Measurements from ENCODE around the gene SPAG4. TPM values are rescaled to one million over a fixed set of nuclear protein-coding genes. Genes with fewer than 3 reads are reported as not detected.

SPAG4 gene
- polyA plus RNA-seq, 5 donors: 0.76 to 2.1 (median 1.9) TPM

DNA sequence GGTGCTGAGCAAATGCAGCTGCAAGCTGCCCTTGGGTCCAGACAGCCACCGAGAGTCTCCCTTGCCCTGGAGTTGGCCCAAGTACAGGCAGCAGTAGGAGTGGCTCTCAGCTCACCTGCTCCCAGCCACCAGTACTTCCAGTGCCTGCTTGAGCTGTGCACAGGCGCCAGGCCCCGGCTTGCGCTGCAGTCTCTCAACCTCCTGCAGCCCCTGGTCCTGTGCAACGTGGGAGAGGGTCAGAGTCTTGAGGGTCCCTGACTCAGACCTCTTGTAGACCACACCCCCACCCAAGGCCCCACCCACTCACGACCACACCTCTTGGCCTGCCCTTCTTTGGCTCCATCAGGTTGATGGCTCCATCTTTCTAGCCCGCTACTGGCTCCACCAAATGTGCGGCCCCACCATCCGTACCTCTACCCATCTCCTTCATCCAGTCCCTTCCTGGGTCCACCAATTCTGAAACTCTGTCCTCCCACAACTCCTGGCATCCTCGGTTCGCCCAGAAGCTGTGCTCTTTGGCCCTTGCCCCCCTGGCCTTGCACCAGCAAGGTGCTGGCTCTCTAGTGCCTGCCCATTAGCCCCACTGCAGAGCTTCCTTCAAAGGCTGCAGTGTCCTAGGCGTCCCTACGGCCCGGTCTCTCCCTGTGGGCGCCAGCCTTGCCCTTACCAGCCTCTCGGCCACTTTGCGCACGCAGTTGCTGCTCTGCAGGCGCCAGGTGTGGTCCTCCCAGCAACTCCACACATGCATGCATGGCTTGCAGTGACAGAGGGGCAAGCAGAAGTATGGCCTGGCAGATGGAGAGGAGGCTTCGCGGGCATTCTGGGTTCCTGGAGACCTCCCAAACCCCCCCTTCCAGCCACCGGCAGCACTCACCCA lies 16.5 kb upstream of the SPAG4 start:
- no peak for DNase-seq

DNA sequence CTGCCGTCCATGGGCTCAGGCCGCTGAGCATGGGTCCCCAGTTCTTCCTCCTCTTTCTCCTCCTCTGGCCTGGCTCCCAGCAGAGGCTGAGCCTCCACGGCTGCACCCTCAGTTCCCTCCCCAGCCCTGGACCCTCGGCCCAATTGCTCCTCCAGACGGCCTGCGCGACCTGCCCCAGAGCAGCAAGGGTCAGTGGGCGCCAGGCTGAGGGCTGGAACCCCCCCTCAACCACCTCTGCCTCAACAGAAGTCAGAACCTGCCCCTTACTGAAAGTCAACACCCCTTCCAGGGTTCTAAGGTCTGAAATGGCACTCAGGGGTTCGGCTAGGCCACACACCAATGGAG lies 15.9 kb upstream of the SPAG4 start:
- no peak for DNase-seq

DNA sequence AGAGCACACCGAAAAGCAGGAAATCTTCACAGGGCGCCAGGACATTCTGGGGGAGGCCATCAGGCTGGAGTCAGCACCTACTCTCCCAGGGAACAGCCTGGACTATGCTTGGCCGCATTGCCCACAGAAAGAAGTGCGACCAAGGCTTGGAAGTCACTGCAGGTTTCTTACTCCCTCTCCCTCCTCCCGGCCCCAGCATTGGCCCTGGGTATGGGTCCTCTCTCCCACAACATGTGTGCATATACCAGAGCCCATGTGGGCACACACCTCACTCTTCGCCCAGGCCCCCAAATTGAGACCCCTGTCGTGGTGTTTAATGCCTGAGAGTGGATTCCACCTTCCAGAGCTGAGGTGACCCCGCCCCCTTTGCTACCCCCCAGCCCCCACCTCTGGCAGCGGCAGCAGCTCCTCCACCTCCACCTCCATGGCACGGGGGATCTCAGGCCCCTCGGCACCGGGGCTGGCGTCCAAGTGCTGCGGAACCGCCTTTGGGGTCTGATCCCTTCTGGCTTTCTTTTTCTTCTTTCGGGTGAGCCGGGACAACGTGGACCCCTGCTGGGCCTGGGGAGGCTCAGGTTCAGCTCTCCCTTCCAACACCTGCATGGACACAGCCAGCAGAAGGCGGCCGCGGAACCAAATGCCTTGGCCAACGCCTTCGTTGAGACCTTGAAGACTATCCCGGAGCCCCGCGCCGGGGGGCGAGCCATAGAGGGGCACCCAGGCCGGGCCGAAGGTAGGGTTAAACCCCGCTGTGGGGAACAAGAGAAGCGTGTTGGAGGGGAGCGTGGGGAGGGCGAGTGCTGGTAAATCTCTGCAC lies 15.2 kb upstream of the SPAG4 start:
- no peak for DNase-seq

- peak; percentile 71 to 74 for DNase-seq
Observed at GRCh38 chr20:35600993-35601973, 14.3 kb upstream of the SPAG4 start.

DNA sequence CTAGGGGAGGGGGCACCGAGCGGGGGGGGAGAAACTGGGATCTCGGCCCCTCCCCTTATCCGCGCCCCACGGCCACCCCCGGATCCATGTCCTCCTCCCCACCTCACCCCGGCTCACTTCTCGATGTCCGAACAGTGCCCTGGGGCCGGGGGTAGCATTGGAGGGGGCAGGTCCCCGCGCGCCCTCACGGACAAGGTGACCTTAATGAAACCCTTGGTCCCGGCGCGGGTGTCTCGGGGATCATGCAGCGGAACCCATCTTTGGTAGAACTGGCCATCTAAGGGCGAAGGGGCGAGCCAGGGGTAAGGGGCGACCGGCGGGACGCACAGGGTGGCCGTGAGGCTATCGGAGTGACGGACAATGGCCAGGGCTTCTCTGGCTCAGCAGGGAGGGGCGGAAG lies 13.6 kb upstream of the SPAG4 start:
- DNase-seq: no peak

GRCh38 chr20:35602851-35603495 lies 12.7 kb upstream of the SPAG4 start:
- no peak for DNase-seq

GRCh38 chr20:35603695-35604448 lies 11.8 kb upstream of the SPAG4 start:
- DNase-seq: no peak

DNA sequence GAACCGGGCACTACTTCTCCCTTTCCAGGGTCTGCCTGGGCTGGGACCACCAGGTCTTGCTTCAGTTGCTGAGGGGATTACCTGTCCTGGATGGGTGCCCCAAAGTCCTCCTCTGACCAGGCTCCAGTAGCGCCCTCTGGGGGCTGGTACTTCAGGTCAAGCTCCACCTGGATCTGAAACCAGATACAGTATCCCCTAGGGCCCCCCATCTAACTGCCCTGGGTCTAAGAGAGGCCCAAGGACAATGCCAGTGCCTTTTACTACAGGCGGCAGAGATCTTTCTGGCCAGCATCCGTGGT lies 11.2 kb upstream of the SPAG4 start:
- no peak for DNase-seq

DNA sequence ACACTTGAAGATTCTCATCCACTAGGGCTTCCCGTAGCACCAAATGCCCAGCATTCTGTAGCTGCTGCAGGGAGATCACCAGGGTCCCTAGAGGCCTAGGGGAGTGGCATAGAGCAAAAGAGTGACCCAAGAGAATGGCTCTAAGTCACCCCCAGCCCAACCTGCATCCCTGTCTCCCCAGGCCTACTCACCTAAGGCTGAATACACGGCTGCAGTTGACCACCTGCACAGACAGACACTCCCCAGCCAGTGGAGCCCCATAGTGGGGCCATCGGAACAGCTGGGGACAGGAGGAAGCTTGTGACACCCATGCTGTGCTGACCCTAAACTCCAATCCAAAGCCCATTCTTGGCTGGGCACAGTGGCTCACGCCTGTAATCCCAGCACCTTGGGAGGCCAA lies 9.5 kb upstream of the SPAG4 start:
- DNase-seq: no peak

DNA sequence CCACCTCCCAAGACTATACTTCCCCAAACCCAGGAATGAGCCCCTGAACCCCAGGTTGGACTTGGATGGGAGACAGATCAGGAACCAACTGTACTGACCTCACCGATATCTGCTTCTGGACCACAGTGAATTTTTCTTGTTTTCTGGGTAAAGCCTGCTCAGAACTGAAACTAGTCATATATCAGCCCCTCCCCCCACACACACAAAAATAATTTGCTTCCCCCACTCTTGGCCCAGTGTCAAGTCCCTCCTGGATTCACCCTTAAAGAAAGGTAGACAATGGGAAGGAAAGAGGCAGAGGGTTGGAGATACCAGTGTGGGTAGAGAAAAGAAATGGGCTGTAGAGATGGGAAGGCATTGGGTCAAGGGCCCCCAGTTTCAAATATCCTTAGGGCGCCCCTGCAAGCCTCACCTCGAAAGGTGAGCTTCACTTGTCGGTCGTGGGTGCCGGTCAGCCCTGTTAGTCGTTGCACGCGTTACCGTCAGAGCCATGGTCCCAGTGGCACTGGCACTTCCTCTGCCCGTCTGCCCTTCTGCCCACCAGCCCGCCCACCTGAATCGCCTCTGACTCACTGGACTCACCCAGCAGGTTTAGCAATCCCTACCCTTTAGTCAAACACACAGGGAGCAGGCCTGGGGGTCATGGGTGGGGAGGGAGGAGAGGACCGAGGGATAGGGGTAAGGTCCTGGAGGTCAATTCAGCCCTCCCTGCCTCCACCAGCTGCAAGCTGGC lies 8.5 kb upstream of the SPAG4 start:
- DNase-seq: no peak

DNA sequence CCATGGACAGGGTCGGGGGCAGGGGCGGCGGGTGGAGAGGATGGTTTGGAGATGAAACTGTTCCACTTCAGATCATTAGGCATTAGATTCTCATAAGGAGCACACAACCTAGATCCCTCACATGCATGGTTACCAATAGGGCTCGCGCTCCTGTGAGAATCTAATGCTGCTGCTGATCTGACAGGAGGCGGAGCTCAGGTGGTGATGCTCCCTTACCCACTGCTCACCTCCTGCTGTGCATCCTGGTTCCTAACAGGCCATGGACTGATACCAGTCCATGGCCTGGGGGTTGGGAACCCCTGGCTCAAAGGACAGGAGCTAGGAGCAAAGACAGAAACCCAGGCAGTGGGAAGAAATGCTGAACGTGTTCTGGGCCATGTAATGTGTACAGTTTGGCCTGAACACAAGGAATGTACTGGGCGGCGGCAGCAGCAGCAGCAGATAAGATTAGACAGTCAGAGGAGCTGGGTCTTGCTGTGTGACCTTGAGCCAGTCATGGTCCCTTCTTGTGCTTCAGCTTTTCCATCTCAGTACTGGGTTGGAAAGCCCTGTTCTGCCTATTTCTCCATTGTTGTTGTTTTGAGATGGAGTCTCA lies 4.7 kb upstream of the SPAG4 start:
- no peak for DNase-seq

GRCh38 chr20:35611482-35611881 lies 4.1 kb upstream of the SPAG4 start:
- no peak for DNase-seq

DNA sequence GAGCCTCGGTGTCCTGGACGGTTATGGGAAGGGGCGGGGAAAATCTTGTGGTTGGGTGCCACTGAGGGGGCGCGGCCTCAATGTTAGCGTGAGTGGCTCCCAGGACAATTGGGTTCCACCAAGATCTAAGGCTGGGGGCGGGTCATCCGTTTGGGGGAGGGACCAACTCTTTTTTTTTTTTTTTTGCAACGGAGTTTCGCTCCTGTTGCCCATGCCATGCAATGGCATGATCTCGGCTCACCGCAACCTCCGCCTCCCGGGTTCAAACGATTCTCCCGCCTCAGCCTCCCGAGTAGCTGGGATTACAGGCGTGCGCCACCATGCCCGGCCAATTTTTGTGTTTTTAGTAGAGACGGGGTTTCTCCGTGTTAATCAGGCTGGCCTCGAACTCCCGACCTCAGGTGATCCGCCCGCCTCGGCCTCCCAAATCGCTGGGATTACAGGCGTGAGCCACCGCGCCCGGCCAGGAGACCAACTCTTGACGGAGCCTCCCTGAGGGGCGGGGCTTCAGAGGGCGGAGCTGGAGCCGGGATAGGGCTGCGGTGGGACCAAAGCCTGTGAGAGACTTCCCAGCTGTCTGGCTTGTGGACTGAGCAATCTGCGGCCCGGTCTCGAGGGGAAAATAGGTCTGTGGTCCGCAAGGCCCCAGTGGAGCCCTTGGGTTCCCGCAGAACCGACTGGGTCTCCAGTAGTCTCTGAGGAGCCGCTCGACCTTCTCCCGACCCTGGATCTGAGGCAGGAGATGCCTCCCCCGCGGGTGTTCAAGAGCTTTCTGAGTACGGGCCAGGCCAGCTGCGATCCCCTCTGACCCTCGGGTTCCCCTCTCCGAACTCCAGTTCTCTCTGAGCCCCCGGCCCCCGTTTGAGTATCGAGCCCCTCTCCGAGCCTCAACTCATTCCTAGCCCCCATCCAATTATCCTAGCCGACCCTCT lies 1.1 kb downstream of the SPAG4 start:
- peak; percentile 49 to 57 for DNase-seq

DNA sequence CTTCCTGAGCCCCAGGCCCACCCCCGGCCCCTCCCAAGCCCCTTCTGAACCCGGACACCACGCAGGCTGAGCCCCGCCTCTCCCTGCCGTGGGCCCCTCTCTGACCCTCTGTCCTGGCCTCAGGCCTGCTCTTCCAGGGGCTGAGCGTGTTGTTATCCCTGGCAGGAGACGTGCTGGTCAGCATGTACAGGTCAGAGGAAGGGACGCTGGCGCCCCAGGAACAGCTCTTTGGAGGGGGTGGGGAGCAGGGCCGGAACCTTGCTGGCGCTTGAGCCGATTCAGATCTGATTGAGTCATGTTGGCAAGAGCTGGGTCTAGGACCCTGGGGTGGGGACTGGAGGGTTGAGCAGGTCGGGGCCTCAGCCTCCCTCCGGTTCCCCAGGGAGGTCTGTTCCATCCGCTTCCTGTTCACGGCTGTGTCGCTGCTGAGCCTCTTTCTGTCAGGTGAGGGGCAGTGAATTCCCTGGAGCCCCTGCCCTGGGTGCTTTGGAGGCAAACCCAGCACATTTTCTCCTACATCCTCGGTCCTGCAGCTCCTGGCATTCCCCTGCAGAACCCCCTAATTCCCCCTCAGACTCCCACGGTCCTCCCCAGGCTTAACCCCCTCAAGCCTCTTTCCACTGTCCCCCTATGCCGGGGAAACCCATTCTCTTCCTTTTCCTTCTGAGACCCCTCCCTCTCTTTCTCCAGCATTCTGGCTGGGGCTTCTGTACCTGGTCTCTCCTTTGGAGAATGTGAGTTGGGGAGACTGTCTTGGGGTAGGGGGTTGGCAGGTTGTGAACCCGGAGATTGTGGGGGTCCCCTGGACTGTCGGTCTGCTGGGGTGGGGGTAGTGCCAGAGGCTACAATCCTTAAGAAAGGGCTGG lies 2.0 kb downstream of the SPAG4 start:
- DNase-seq: peak; percentile 30 to 46

- no peak for DNase-seq
Observed at GRCh38 chr20:35618263-35619131, 2.9 kb downstream of the SPAG4 start.
